ENCODE measurements around the gene ATAD3B.

DNA sequence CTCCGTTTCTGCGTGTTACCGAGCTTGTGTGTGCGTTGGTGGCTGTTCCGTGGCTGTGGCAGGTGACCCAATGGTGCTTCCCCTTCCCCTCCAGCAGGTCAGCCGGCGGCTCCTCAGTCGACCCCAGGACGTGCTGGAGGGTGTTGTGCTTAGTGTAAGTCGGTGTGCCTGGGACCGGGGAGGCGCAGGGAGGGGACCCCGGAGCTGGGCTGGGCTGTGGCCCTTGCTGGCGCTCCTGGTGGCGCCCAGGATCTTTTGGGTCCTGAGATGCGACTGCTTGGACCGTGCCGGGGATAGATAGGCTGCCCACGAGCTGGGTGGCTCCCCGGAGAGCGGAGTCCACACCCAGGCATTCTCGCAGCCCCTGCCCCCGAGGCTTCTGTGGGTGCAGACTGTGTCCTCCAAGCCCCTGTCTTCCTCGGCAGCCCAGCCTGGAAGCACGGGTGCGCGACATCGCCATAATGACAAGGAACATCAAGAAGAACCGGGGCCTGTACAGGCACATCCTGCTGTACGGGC is 16.1 kb upstream of the ATAD3B start:
- TF ChIP-seq, protein P1, sequence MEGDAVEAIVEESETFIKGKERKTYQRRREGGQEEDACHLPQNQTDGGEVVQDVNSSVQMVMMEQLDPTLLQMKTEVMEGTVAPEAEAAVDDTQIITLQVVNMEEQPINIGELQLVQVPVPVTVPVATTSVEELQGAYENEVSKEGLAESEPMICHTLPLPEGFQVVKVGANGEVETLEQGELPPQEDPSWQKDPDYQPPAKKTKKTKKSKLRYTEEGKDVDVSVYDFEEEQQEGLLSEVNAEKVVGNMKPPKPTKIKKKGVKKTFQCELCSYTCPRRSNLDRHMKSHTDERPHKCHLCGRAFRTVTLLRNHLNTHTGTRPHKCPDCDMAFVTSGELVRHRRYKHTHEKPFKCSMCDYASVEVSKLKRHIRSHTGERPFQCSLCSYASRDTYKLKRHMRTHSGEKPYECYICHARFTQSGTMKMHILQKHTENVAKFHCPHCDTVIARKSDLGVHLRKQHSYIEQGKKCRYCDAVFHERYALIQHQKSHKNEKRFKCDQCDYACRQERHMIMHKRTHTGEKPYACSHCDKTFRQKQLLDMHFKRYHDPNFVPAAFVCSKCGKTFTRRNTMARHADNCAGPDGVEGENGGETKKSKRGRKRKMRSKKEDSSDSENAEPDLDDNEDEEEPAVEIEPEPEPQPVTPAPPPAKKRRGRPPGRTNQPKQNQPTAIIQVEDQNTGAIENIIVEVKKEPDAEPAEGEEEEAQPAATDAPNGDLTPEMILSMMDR (IDR thresholded peaks at IDR 0.05): no peak
- TF ChIP-seq POLR2A (IDR thresholded peaks at IDR 0.05): no peak

All from right lobe of liver (tissue), 4 donors.